Prostate gland (tissue), 2 donors: Measurements from ENCODE around the gene SCAMP3.

Experiments used
- POLR2AphosphoS5 ChIP-seq: sonication (generic); formaldehyde crosslinking; IDR thresholded peaks from one replicate; pipeline ENCODE4 v1.6.1; 2017; ENCODE audit warnings: antibody characterized with exemption
- TF ChIP-seq, protein P1 (sequence below), 4 experiments: fragments of 200-600 bp in 2 of 4; fragments of 450-650 bp in 2 of 4; sonication (generic) in 2 of 4; IDR thresholded peaks; 1 replicate in 3 of 4; 2 replicates in 1 of 4; pipeline ENCODE4 v1.5.1; 2016 to 2019; ENCODE audit warnings: antibody characterized with exemption in 4 of 4, mild to moderate bottlenecking in 2 of 4, moderate library complexity in 2 of 4

GRCh38 chr1:155245163-155245524 is 17.0 kb downstream of the SCAMP3 start:
- no peak for TF ChIP-seq POLR2AphosphoS5
- TF ChIP-seq, protein P1, sequence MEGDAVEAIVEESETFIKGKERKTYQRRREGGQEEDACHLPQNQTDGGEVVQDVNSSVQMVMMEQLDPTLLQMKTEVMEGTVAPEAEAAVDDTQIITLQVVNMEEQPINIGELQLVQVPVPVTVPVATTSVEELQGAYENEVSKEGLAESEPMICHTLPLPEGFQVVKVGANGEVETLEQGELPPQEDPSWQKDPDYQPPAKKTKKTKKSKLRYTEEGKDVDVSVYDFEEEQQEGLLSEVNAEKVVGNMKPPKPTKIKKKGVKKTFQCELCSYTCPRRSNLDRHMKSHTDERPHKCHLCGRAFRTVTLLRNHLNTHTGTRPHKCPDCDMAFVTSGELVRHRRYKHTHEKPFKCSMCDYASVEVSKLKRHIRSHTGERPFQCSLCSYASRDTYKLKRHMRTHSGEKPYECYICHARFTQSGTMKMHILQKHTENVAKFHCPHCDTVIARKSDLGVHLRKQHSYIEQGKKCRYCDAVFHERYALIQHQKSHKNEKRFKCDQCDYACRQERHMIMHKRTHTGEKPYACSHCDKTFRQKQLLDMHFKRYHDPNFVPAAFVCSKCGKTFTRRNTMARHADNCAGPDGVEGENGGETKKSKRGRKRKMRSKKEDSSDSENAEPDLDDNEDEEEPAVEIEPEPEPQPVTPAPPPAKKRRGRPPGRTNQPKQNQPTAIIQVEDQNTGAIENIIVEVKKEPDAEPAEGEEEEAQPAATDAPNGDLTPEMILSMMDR (IDR thresholded peaks at IDR 0.05) = no peak
